Stimulated activated CD4-positive, alpha-beta T cell treated with anti-CD3 and anti-CD28 coated beads, Interleukin-4, amount 100 ng/mL, for 24 hours (primary cell): Measurements from ENCODE around the gene HOXA10.

Source experiments
- DNase-seq: peaks from one replicate; pipeline ENCODE4 v3.0.0-alpha.2; 2020

The HOXA10 gene

GRCh38 chr7:27165089-27165995 is 8.8 kb downstream of the HOXA10 start, which contains the start of gene HOXA9:
Gene HOXA9, minus strand, starts transcription at chr7:27165537. Its CDS starts 80 bp downstream, at chr7:27165457.
- no peak for DNase-seq

GRCh38 chr7:27164367-27165088 is 9.6 kb downstream of the HOXA10 start:
- DNase-seq, result no peak

- DNase-seq, result no peak
These were observed 10.1 kb downstream of the HOXA10 start for GRCh38 chr7:27164045-27164366.

- DNase-seq, result no peak
These were observed 10.7 kb downstream of the HOXA10 start for GRCh38 chr7:27163288-27164044.

- no peak for DNase-seq
These were observed 11.4 kb downstream of the HOXA10 start for GRCh38 chr7:27162561-27163287.

GRCh38 chr7:27161721-27162560 is 12.2 kb downstream of the HOXA10 start:
- no peak for DNase-seq

GRCh38 chr7:27161214-27161720 is 12.9 kb downstream of the HOXA10 start:
- no peak for DNase-seq

GRCh38 chr7:27160546-27161213 is 13.4 kb downstream of the HOXA10 start:
- DNase-seq, result peak; percentile 89

- DNase-seq, result no peak
These were observed 14.0 kb downstream of the HOXA10 start for GRCh38 chr7:27160145-27160545.

- no peak for DNase-seq
These were observed 14.6 kb downstream of the HOXA10 start for GRCh38 chr7:27159266-27160144.

- no peak for DNase-seq
These were observed 15.5 kb downstream of the HOXA10 start for GRCh38 chr7:27158436-27159265.

- DNase-seq, result no peak
These were observed 16.3 kb downstream of the HOXA10 start for GRCh38 chr7:27157702-27158431.

GRCh38 chr7:27156916-27157701 is 17.0 kb downstream of the HOXA10 start:
- DNase-seq, result no peak

- DNase-seq, result no peak
These were observed 17.6 kb downstream of the HOXA10 start, which contains the start of gene HOXA7 for GRCh38 chr7:27156508-27156898. Gene HOXA7, minus strand, starts transcription at chr7:27156675. Its CDS starts 130 bp downstream, at chr7:27156545.

GRCh38 chr7:27155816-27156507 is 18.2 kb downstream of the HOXA10 start:
- no peak for DNase-seq
